Tibial nerve (tissue), 4 donors: ENCODE measurements around the gene MCC. TPM values are rescaled to one million over a fixed set of nuclear protein-coding genes. Genes with fewer than 3 reads are reported as not detected.

Source experiments
- DNase-seq, 2 donors: peaks; one replicate each; pipeline ENCODE4 v3.0.0-alpha.2; 2019; ENCODE audit warnings: low spot score in 2 of 2
- H3K27ac ChIP-seq, 4 donors: fragments of 200-600 bp; sonication (generic) in 3 of 4; one replicate each; pipeline ENCODE4 v1.5.1; 2017 to 2019; ENCODE audit warnings: mild to moderate bottlenecking in 1 of 4
- H3K27me3 ChIP-seq, 2 donors: fragments of 200-600 bp; sonication (generic) in 1 of 2; one replicate each; pipeline versions ENCODE4 v1.5.1 to v1.6.0; 2017 to 2019
- H3K36me3 ChIP-seq, 3 donors: fragments of 200-600 bp; sonication (generic); one replicate each; pipeline ENCODE4 v1.5.1; 2018 to 2019
- H3K4me1 ChIP-seq, 4 donors: fragments of 200-600 bp; sonication (generic) in 3 of 4; one replicate each; pipeline ENCODE4 v1.5.1; 2017 to 2019
- H3K4me3 ChIP-seq, 4 donors: fragments of 200-600 bp; sonication (generic) in 3 of 4; one replicate each; pipeline ENCODE4 v1.5.1; 2017 to 2019; ENCODE audit warnings: mild to moderate bottlenecking in 1 of 4, moderate library complexity in 1 of 4
- H3K9me3 ChIP-seq, 4 donors: fragments of 200-600 bp; sonication (generic) in 3 of 4; one replicate each; pipeline ENCODE4 v1.5.1; 2017 to 2019
- EP300 ChIP-seq, 2 donors: sonication (generic); formaldehyde crosslinking; IDR thresholded peaks; one replicate each; pipeline ENCODE4 v1.6.1; 2017; ENCODE audit warnings: antibody characterized with exemption in 2 of 2, mild to moderate bottlenecking in 1 of 2
- POLR2A ChIP-seq, 2 donors: fragments of 450-650 bp; IDR thresholded peaks; one replicate each; pipeline ENCODE4 v1.6.1; 2017; ENCODE audit warnings: antibody characterized with exemption in 2 of 2, mild to moderate bottlenecking in 2 of 2, moderate library complexity in 2 of 2
- WGBS, 2 donors: methylation state at CpG; one replicate each; pipeline ENCODE4 v1.1.5; 2018; 5-methylcytosine and 5-hydroxymethylcytosine counted together
- total RNA-seq, 4 donors: library from RNA; depleted of rRNA; stranded (reverse); fragments of >200 nt; gene quantifications; one replicate each; pipeline ENCODE4 v1.1.0, GENCODE V29; 2016
- TF ChIP-seq, protein P1 (sequence below), 5 experiments: fragments of 200-600 bp in 3 of 5; fragments of 450-650 bp in 2 of 5; sonication (generic) in 3 of 5; IDR thresholded peaks; one replicate each; pipeline ENCODE4 v1.5.1; 2016 to 2019; ENCODE audit warnings: antibody characterized with exemption in 5 of 5, mild to moderate bottlenecking in 3 of 5, moderate library complexity in 2 of 5

MCC gene
- total RNA-seq, 4 donors from 2014 or later, result 55.5 to 122 (median 80.9) TPM

DNA sequence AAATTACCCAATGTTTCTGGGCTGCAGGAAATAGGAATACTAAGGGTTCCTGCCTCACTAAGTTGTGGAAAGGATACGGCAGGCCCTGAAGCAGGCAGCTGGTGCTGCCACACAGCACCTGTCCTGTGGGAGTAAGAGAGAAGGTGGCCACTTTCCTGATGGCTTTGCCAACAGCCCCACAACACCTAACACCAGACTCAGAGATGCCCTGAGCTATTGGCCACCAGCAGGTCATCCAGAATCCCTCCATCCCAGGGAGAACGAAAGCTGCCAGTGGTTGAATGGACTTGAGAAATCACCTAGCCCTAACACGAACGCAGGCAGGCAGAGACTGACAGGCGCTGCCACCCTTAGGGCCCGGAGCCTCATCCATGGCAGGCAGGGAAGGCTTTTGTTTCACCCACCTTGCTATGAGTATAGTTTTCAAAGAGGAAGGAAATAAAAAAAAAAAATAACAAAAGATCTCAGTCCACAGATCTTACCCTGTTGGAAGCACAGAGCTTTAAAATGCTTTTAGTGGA is 429.5 kb downstream of the MCC start:
- no peak for TF ChIP-seq POLR2A (IDR thresholded peaks at IDR 0.05)
- TF ChIP-seq EP300 (IDR thresholded peaks at IDR 0.05), result no peak
- H3K27ac ChIP-seq, result no peak overlapping the region

DNA sequence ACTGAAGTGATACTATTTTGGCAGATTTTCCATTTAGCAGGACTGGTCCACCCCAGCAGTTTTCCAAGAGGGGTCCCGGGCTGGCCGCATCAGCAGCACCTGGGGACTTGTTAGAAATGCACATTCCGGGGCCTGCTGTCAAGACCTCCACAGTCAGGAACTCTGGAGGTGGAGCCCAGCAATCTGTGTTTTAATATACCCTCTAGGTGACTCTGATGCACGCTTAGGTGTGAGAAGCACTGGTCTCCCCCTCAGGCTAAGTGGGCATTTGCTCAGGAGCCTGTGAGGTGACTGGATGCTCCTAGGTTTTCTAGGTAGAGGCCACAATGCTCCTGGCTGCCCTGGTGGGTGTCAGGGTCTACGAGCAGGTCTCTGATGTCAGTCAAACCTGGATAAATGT is 430.0 kb downstream of the MCC start:
- Histone ChIP-seq H3K36me3 (peaks cover 0 to 25% (median 0%) of the 10 kb centered on the region in 3 donors), H3K9me3 (no peaks in the 10 kb centered on the region), H3K4me1 (peaks cover 0 to 33% (median 12%) of the 10 kb centered on the region in 4 donors), H3K4me3 (no peak overlapping the region), H3K27me3 (no peaks in the 10 kb centered on the region), H3K27ac (no peak overlapping the region)
- WGBS, 2 donors, result 93 to 95% methylated on average over 5 of the region's 5 CpGs
- DNase-seq, result no peak
- TF ChIP-seq, protein P1, sequence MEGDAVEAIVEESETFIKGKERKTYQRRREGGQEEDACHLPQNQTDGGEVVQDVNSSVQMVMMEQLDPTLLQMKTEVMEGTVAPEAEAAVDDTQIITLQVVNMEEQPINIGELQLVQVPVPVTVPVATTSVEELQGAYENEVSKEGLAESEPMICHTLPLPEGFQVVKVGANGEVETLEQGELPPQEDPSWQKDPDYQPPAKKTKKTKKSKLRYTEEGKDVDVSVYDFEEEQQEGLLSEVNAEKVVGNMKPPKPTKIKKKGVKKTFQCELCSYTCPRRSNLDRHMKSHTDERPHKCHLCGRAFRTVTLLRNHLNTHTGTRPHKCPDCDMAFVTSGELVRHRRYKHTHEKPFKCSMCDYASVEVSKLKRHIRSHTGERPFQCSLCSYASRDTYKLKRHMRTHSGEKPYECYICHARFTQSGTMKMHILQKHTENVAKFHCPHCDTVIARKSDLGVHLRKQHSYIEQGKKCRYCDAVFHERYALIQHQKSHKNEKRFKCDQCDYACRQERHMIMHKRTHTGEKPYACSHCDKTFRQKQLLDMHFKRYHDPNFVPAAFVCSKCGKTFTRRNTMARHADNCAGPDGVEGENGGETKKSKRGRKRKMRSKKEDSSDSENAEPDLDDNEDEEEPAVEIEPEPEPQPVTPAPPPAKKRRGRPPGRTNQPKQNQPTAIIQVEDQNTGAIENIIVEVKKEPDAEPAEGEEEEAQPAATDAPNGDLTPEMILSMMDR (IDR thresholded peaks at IDR 0.05), result no peak
- TF ChIP-seq POLR2A (IDR thresholded peaks at IDR 0.05) (no peak), EP300 (IDR thresholded peaks at IDR 0.05) (no peak)

More for the DNA sequence above, 429.5 kb downstream of the MCC start:
- no peak overlapping the region for H3K4me3 ChIP-seq
- H3K36me3 ChIP-seq, result peaks cover 0 to 24% (median 0%) of the 10 kb centered on the region in 3 donors
- H3K27me3 ChIP-seq, result no peaks in the 10 kb centered on the region
- peaks cover 0 to 32% (median 12%) of the 10 kb centered on the region in 4 donors for H3K4me1 ChIP-seq
- H3K9me3 ChIP-seq, result no peaks in the 10 kb centered on the region
- 70 to 73% methylated on average over 6 of the region's 6 CpGs for WGBS, 2 donors
- no peak for DNase-seq

DNA sequence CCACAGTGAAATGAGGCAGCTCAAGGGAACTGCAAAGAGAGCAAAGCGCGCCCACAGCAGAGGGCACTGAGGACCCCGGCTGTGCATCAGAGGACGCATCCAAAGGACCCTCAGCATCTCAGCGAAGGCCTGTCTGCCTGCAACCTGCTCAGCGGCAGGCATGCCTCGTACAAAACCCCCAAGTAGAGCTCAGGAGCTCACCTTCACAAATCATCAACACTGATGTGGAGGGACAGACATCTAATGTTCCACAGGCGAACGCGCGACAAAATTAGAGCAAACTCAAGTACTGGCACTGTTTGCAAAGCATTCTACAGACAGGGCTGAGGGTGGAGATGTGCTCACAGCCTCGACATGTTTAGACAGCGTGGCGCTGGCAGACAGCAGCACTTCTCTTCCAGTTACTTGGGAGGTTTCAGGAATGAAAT is 430.7 kb downstream of the MCC start:
- WGBS, 2 donors, result 78 to 88% methylated on average over 14 of the region's 14 CpGs
- TF ChIP-seq, protein P1 (IDR thresholded peaks at IDR 0.05), result no peak
- TF ChIP-seq EP300 (IDR thresholded peaks at IDR 0.05), result no peak
- TF ChIP-seq POLR2A (IDR thresholded peaks at IDR 0.05), result no peak
- H3K27me3 ChIP-seq, result no peaks in the 10 kb centered on the region
- no peaks in the 10 kb centered on the region for H3K9me3 ChIP-seq
- no peak for DNase-seq
- peaks cover 0 to 33% (median 10%) of the 10 kb centered on the region in 4 donors for H3K4me1 ChIP-seq
- H3K36me3 ChIP-seq, result peaks cover 0 to 30% (median 0%) of the 10 kb centered on the region in 3 donors
- H3K27ac ChIP-seq, result no peak overlapping the region
- H3K4me3 ChIP-seq, result no peak overlapping the region

- no peak for DNase-seq
These were observed 431.3 kb downstream of the MCC start for GRCh38 chr5:113056988-113057387.

DNA sequence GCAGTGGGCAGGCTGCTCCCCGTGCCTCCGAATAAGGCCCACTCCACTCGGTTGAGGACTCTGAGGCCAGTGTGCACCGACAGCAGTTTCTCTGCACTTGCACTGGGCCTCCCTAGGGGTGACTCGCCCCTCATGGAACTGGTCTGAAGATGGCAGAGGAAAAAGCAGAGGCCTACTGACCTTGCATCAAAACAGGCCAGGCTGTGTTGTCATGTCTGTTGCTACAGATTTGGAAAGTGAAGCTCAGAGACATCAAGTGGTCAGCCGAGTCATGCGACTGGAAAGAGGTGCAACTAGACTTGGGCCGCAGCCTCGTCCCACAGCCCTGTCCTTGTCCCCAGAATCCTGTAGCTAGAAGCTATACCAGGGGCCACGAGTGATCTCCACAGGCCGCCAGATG is 433.4 kb downstream of the MCC start:
- no peaks in the 10 kb centered on the region for H3K27me3 ChIP-seq
- no peaks in the 10 kb centered on the region for H3K9me3 ChIP-seq
- peaks cover 0 to 49% (median 14%) of the 10 kb centered on the region in 4 donors for H3K4me1 ChIP-seq
- no peak overlapping the region for H3K27ac ChIP-seq
- peaks cover 0 to 33% (median 0%) of the 10 kb centered on the region in 3 donors for H3K36me3 ChIP-seq
- TF ChIP-seq, protein P1 (IDR thresholded peaks at IDR 0.05), result no peak
- TF ChIP-seq EP300 (IDR thresholded peaks at IDR 0.05), result no peak
- no peak for TF ChIP-seq POLR2A (IDR thresholded peaks at IDR 0.05)
- 93 to 97% methylated on average over 6 to 11 of the region's 11 CpGs for WGBS, 2 donors
- DNase-seq, result no peak
- H3K4me3 ChIP-seq, result no peak overlapping the region

More at GRCh38 chr5:113056988-113057387, 431.3 kb downstream of the MCC start:
- H3K27ac ChIP-seq, result no peak overlapping the region
- H3K4me1 ChIP-seq, result peaks cover 0 to 34% (median 8%) of the 10 kb centered on the region in 4 donors
- H3K4me3 ChIP-seq, result no peak overlapping the region
- 73 to 80% methylated on average over 5 of the region's 5 CpGs for WGBS, 2 donors
- peaks cover 0 to 30% (median 0%) of the 10 kb centered on the region in 3 donors for H3K36me3 ChIP-seq
- no peaks in the 10 kb centered on the region for H3K27me3 ChIP-seq
- H3K9me3 ChIP-seq, result no peaks in the 10 kb centered on the region
- TF ChIP-seq, protein P1 (IDR thresholded peaks at IDR 0.05), result no peak
- TF ChIP-seq EP300 (IDR thresholded peaks at IDR 0.05) (no peak), POLR2A (IDR thresholded peaks at IDR 0.05) (no peak)
